ENCODE results near the gene AKR1C4.
"Not testable (repeated sequence)": the region's sequence is repeated elsewhere in the genome, so short reads cannot be mapped to it uniquely, and the experiment has no call there.

AKR1C4 gene

DNA sequence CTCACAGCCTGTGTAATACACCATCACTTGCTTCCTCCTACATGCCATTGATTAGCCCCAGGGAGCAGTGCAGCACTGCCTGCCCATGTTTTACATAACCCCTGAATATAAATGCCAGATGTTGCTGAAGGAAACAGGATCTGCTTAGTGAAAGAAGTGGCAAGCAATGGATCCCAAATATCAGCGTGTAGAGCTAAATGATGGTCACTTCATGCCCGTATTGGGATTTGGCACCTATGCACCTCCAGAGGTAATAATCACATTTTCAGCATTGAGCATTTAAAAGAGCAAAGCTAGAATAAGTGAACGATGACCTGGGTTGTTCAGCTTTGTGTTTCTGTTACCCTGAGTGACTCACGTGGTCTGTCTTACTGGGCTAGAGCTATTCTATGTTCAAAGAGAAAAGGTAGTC lies at the start of gene AKR1C4:
Gene AKR1C4, plus strand, starts transcription at position 136 of the 412 bp plus-strand sequence. Its CDS starts 31 bp downstream, at position 167.
- H3K4me3 ChIP-seq (ENCODE audit: low read length) = no peak within 1 kb of the TSS
- no peaks in the 10 kb centered on the region for H3K36me3 ChIP-seq (ENCODE audit: control insufficient read depth, insufficient read depth, low read length)
- H3K27ac ChIP-seq (ENCODE audit: low read depth, low read length) = no peak within 1 kb of the TSS
- no peak within 1 kb of the TSS for H3K9ac ChIP-seq (ENCODE audit: low read length)
- no peaks in the 10 kb centered on the region for H3K27me3 ChIP-seq (ENCODE audit: control insufficient read depth, insufficient read depth, low read length)
- no peaks in the 10 kb centered on the region for H3K4me1 ChIP-seq (ENCODE audit: control insufficient read depth, insufficient read depth, low read length)

DNA sequence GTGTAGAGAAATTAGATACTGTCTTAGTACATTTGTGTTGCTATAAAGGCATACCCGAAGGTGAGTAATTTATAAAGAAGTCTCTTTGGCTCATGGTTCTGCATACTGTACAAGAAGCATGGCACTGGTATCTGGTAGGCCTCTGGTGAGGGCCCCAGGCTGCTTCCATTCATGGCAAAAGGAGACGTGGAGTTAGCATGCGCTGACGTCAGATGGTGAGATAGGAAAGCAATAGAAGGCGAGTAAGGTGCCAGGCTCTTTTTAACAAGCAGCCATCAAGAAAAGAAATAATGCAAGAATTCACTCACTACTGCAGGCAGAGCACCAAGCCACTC lies 49.8 kb upstream of the AKR1C4 start:
- Histone ChIP-seq H3K27ac (ENCODE audit: low read depth, low read length) (no peak overlapping the region), H3K4me3 (ENCODE audit: low read length) (no peak overlapping the region), H3K27me3 (ENCODE audit: control insufficient read depth, insufficient read depth, low read length) (no peaks in the 10 kb centered on the region), H3K4me1 (ENCODE audit: control insufficient read depth, insufficient read depth, low read length) (no peaks in the 10 kb centered on the region), H3K9ac (ENCODE audit: low read length) (no peak overlapping the region), H3K36me3 (ENCODE audit: control insufficient read depth, insufficient read depth, low read length) (no peaks in the 10 kb centered on the region)

DNA sequence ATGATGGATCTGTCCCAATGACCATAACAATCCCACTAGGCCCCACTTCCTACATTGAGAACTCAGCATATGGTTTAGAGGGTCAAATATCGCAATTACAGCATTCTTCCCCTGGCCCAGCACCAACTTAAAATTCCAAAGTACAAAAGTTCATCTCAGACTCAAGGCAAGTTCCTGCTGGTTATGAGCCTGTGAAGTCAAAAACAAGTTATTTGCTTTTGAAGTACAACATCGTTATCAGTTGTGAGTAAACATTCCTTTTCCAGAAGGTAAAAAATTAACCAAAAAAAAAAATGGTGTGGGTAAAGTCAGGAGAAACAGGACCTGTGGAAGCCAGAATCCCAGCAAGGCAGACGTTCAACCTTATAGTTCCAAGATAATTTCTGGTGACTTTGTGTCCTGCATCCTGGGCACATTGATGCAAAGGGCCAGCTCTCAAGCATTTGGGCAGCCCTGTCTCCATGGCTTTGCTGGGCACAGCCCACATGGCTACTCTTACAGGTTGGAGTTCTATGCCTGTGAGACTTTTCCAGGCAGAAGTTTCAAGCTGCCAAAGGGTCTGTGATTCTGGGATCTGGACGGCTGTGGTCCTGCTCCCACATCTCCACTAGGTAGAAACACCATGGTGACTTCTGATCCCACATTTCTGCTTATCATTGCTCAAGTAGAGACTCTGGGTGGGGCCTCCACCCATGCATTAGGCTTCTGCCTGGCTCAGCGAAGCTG lies 49.2 kb upstream of the AKR1C4 start:
- Histone ChIP-seq H3K27me3 (ENCODE audit: control insufficient read depth, insufficient read depth, low read length) (no peaks in the 10 kb centered on the region), H3K4me3 (ENCODE audit: low read length) (no peak overlapping the region), H3K9ac (ENCODE audit: low read length) (no peak overlapping the region), H3K36me3 (ENCODE audit: control insufficient read depth, insufficient read depth, low read length) (no peaks in the 10 kb centered on the region), H3K27ac (ENCODE audit: low read depth, low read length) (no peak overlapping the region), H3K4me1 (ENCODE audit: control insufficient read depth, insufficient read depth, low read length) (no peaks in the 10 kb centered on the region)

DNA sequence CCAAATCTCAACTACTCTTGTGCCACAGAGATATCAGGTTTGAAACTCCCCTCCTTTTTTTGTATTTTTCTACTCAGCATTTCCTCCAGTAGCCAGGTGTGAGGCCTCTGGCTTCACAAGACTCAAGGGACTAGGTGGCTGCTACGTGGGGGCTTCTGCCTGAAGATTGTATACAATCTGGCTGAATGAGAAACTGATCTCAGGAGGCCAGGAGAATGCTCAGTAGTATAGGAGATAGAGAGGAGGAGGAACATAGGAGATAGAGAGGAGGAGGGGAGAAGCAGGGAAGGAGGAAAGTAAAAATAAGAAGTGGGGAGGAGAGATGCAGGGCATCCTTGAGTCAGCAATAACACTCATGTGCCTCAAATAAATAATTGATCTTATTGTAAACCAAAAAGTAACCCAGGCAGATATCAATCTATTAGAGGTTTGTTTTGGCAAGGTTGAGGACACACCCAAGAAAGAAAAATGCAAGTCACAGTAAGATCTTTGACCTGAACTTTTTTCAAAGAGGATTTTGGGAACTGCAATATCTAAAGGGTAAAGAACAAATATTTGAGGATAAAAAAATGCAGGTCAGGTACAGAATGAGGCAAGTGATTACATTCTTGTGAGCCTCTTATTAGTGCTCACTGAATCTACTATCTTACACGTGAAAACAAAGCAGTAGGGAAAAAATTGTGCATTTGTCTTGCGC lies 48.5 kb upstream of the AKR1C4 start:
- no peak overlapping the region for H3K4me3 ChIP-seq (ENCODE audit: low read length)
- no peak overlapping the region for H3K27ac ChIP-seq (ENCODE audit: low read depth, low read length)
- no peaks in the 10 kb centered on the region for H3K4me1 ChIP-seq (ENCODE audit: control insufficient read depth, insufficient read depth, low read length)

DNA sequence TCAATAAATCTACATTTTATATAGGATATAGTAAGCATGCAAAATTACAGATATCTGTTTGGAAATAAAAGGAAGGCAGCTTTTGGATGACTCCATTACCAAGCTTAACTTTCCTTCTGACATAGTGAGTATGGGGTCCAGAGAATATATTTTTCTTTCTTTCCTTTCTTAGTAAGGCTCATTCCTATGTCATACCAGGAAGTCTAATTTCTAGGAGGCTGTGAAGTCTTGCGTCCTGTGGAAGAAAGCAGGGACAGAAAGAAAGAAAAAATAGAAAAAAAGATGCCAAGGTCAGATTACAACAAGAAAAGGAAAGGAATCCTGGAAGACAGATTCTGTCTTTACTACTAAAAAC lies 48.0 kb upstream of the AKR1C4 start:
- Histone ChIP-seq H3K9ac (ENCODE audit: low read length) (no peak overlapping the region), H3K27ac (ENCODE audit: low read depth, low read length) (no peak overlapping the region), H3K4me3 (ENCODE audit: low read length) (no peak overlapping the region), H3K36me3 (ENCODE audit: control insufficient read depth, insufficient read depth, low read length) (no peaks in the 10 kb centered on the region), H3K4me1 (ENCODE audit: control insufficient read depth, insufficient read depth, low read length) (no peaks in the 10 kb centered on the region), H3K27me3 (ENCODE audit: control insufficient read depth, insufficient read depth, low read length) (no peaks in the 10 kb centered on the region)

More for the DNA sequence above, 48.5 kb upstream of the AKR1C4 start:
- H3K36me3 ChIP-seq (ENCODE audit: control insufficient read depth, insufficient read depth, low read length) = no peaks in the 10 kb centered on the region
- H3K9ac ChIP-seq (ENCODE audit: low read length) = no peak overlapping the region
- no peaks in the 10 kb centered on the region for H3K27me3 ChIP-seq (ENCODE audit: control insufficient read depth, insufficient read depth, low read length)

DNA sequence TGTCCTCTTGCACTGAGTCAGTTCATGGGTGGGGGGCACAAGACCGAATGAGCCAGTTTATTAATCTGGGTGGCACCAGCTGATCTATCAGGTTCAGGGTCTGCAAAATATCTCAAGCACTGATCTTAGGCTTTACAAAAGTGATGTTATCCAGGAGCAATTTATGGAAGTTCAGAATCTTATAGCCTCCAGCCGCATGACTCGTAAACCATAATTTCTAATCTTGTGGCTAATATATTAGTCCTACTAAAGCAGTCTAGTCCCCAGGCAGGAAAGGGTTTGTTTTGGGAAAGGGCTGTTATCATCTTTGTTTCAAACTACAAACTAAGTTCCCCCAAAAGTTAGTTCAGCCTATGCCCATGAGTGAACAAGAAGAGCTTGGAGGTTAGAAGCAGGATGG lies 45.6 kb upstream of the AKR1C4 start:
- Histone ChIP-seq H3K27ac (ENCODE audit: low read depth, low read length) (no peak overlapping the region), H3K4me3 (ENCODE audit: low read length) (no peak overlapping the region), H3K4me1 (ENCODE audit: control insufficient read depth, insufficient read depth, low read length) (no peaks in the 10 kb centered on the region), H3K9ac (ENCODE audit: low read length) (no peak overlapping the region), H3K27me3 (ENCODE audit: control insufficient read depth, insufficient read depth, low read length) (no peaks in the 10 kb centered on the region), H3K36me3 (ENCODE audit: control insufficient read depth, insufficient read depth, low read length) (no peaks in the 10 kb centered on the region)

DNA sequence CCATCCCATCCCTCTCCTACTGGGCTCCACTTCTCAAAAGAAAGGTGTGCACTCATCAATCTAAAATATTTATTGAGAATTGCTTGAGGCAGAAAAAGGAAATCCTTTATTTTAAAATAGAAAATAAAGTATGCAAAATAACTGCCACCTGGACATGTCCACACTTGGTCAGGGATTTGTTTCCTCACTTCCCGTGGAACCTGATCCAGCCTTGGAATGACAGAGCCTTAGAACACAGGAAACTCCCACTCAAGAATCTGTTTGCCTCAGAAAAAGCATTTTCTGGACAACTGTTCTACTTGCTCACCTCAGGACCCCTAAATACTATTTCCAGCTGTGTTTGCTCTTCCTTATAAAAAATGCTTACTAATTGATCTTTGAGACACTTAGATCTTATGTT lies 40.7 kb upstream of the AKR1C4 start:
- H3K27me3 ChIP-seq (ENCODE audit: control insufficient read depth, insufficient read depth, low read length) = no peaks in the 10 kb centered on the region
- no peak overlapping the region for H3K9ac ChIP-seq (ENCODE audit: low read length)
- H3K4me1 ChIP-seq (ENCODE audit: control insufficient read depth, insufficient read depth, low read length) = no peaks in the 10 kb centered on the region
- H3K27ac ChIP-seq (ENCODE audit: low read depth, low read length) = no peak overlapping the region
- H3K36me3 ChIP-seq (ENCODE audit: control insufficient read depth, insufficient read depth, low read length) = no peaks in the 10 kb centered on the region
- H3K4me3 ChIP-seq (ENCODE audit: low read length) = no peak overlapping the region

DNA sequence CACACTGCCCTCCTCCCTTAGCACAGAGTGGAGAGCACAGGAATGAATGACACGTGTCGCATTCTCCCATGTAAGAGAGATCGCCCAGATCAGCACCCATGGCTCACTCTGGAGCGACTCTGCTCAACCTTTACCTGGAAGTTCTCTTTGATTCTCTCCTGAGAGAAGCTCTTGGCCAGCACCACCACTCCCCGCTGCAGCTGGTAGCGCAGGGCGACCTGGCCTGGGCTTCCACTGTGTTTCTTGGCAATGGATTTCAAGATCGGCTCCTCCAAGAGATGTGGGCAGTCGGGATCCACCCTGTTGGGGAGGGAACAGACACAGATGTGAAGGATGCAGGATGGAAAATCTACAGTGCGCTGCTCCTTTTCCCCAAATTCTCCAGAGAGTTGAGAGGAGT lies 39.1 kb upstream of the AKR1C4 start:
- Histone ChIP-seq H3K27ac (ENCODE audit: low read depth, low read length) (no peak overlapping the region), H3K36me3 (ENCODE audit: control insufficient read depth, insufficient read depth, low read length) (no peaks in the 10 kb centered on the region), H3K4me1 (ENCODE audit: control insufficient read depth, insufficient read depth, low read length) (no peaks in the 10 kb centered on the region), H3K4me3 (ENCODE audit: low read length) (no peak overlapping the region), H3K9ac (ENCODE audit: low read length) (no peak overlapping the region), H3K27me3 (ENCODE audit: control insufficient read depth, insufficient read depth, low read length) (no peaks in the 10 kb centered on the region)

DNA sequence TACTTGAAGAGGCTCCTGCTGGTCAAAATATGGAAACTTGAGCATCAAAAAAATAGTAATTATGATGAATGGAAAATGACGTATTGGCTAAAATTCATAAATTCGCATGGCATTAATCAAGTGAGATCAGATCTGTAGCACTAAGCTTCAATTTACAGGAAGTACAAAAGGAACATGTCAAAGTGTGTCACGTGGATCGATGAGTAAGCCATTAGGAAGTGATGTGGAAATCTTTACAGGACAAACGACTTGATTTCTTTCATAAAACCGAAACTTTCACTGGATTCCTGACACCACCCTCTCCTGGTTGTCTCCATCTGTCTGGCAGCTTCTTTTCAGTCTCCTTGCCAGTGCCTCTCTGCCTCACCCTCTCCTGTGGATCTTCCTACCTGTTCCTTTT lies 37.5 kb upstream of the AKR1C4 start:
- Histone ChIP-seq H3K27ac (ENCODE audit: low read depth, low read length) (no peak overlapping the region), H3K27me3 (ENCODE audit: control insufficient read depth, insufficient read depth, low read length) (no peaks in the 10 kb centered on the region), H3K4me1 (ENCODE audit: control insufficient read depth, insufficient read depth, low read length) (no peaks in the 10 kb centered on the region), H3K9ac (ENCODE audit: low read length) (no peak overlapping the region), H3K4me3 (ENCODE audit: low read length) (no peak overlapping the region), H3K36me3 (ENCODE audit: control insufficient read depth, insufficient read depth, low read length) (no peaks in the 10 kb centered on the region)

DNA sequence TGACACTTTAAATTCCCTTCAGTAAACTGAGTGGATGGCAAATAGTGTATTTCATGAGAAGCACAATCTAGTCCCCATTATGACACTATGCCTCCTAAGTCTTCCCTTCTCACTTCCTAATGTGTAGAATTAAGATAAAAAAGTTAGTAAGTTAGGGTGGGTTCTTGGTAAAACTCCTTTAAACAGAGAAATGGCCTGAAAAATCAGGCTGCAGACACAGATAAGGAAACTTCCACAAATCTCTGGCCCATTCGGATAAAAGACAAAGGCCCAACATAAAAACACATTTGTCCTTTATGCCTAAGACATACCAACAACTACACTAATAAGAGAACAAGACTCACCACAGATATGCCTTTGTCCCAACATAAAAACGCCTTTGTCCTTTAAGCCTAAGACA lies 33.1 kb upstream of the AKR1C4 start:
- no peak overlapping the region for H3K9ac ChIP-seq (ENCODE audit: low read length)
- H3K27ac ChIP-seq (ENCODE audit: low read depth, low read length) = no peak overlapping the region
- H3K4me1 ChIP-seq (ENCODE audit: control insufficient read depth, insufficient read depth, low read length) = no peaks in the 10 kb centered on the region
- H3K36me3 ChIP-seq (ENCODE audit: control insufficient read depth, insufficient read depth, low read length) = no peaks in the 10 kb centered on the region
- H3K4me3 ChIP-seq (ENCODE audit: low read length) = no peak overlapping the region
- H3K27me3 ChIP-seq (ENCODE audit: control insufficient read depth, insufficient read depth, low read length) = no peaks in the 10 kb centered on the region

DNA sequence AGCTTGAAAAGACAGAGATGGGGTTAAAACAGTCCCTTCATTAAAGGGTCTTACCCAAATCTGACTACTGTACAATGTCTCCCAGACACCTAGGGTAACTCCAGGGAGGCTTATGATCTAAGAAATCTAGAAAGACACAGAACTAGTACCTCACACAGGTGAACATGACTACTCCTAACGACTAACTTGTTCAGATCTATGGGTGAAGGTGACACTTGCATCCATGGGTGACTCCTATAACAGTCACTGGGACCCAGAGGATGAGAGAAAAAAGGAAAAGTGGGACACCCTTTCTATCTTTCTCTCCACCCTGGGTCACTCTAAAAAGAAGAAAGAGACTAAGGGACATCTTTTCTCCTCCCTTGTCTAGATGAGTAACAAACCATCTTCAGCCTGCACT lies 30.9 kb upstream of the AKR1C4 start:
- Histone ChIP-seq H3K27me3 (ENCODE audit: control insufficient read depth, insufficient read depth, low read length) (no peaks in the 10 kb centered on the region), H3K9ac (ENCODE audit: low read length) (no peak overlapping the region), H3K36me3 (ENCODE audit: control insufficient read depth, insufficient read depth, low read length) (no peaks in the 10 kb centered on the region), H3K27ac (ENCODE audit: low read depth, low read length) (no peak overlapping the region), H3K4me3 (ENCODE audit: low read length) (no peak overlapping the region), H3K4me1 (ENCODE audit: control insufficient read depth, insufficient read depth, low read length) (no peaks in the 10 kb centered on the region)

DNA sequence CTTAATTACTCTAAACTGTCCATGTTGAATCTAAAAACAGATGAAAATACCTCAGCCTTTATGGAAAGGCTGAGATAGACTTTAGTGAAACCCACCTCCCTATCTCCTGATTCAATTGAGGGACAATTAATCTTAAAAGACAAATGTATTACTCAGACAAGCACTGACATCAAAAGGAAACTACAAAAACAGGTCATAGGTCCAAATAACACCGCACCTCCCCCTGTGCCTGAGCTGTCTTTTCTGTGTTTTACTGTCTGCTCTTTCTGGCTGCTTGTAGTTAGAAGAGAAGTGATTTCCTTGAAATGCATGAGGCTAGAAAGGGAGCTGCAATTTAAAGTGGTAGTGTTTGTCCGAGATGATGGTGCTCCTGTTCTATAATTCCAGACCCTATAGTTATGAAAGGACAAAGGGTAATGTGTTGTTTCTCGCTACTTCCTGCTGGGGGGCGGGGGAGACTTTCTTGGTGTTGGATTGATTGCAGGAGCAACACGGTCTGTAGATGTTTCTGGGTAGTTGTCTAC lies 27.7 kb upstream of the AKR1C4 start:
- no peaks in the 10 kb centered on the region for H3K4me1 ChIP-seq (ENCODE audit: control insufficient read depth, insufficient read depth, low read length)

DNA sequence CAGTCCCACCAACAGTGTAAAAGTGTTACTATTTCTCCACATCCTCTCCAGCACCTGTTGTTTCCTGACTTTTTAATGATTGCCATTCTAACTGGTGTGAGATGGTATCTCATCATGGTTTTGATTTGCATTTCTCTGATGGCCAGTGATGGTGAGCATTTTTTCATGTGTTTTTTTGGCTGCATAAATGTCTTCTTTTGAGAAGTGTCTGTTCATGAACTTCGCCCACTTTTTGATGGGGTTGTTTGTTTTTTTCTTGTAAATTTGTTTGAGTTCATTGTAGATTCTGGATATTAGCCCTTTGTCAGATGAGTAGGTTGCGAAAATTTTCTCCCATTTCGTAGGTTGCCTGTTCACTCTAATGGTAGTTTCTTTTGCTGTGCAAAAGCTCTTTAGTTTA lies 21.1 kb upstream of the AKR1C4 start:
- not testable (repeated sequence) for H3K4me3 ChIP-seq (ENCODE audit: low read length); H3K9ac ChIP-seq (ENCODE audit: low read length); H3K27me3 ChIP-seq (ENCODE audit: control insufficient read depth, insufficient read depth, low read length); H3K36me3 ChIP-seq (ENCODE audit: control insufficient read depth, insufficient read depth, low read length); H3K4me1 ChIP-seq (ENCODE audit: control insufficient read depth, insufficient read depth, low read length); H3K27ac ChIP-seq (ENCODE audit: low read depth, low read length)

More for the DNA sequence above, 27.7 kb upstream of the AKR1C4 start:
- Histone ChIP-seq H3K9ac (ENCODE audit: low read length) (no peak overlapping the region), H3K36me3 (ENCODE audit: control insufficient read depth, insufficient read depth, low read length) (no peaks in the 10 kb centered on the region), H3K4me3 (ENCODE audit: low read length) (no peak overlapping the region), H3K27me3 (ENCODE audit: control insufficient read depth, insufficient read depth, low read length) (no peaks in the 10 kb centered on the region), H3K27ac (ENCODE audit: low read depth, low read length) (no peak overlapping the region)
